HG02798 (cell line): ENCODE measurements around the gene PTPN22.

Experiments
- ATAC-seq: cut with Tn5 transposase; IDR thresholded peaks from one replicate; pipeline ENCODE4 v1.9.1; 2021; ENCODE audit warnings: mild to moderate bottlenecking; ENCODE audit not compliant: unreplicated experiment, poor library complexity

The PTPN22 gene

DNA sequence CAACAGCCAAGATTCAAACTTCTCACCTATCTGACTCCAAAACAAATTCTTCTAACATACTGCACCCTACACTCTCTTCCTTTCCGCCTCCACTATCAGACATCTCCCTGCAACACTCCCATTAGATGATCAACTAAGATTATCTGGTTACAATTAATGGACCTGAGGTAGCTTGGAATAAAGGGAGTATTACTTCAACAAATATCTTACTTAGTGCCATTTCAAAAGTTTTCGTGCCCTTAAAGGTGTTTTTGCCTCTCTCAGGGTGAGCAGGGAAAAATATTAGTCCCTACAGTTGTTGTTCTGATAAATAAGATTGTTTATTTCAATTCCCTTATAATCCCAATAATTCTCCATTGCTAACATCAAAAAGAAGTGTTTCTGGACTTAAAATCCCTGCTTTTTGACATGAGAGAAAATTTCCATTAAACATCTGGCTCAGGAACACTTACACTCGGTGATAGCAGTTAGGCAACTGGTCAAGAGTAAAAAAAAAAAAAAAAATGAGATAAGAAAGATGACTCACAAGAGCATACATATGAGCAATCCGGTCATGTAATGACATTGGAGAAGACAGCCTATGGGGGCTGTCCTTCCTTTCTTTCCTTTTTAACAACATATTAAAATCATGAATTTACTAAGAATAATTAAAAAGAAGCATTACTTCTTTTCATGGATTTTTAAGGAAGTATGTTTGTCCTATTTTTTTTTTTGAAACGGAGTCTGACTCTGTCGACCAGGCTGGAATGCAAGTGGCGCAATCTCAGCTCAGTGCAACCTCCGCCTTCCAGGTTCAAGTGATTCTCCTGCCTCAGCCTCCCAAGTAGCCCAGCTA, 66.9 kb downstream of the PTPN22 start:
- no peak for ATAC-seq

DNA sequence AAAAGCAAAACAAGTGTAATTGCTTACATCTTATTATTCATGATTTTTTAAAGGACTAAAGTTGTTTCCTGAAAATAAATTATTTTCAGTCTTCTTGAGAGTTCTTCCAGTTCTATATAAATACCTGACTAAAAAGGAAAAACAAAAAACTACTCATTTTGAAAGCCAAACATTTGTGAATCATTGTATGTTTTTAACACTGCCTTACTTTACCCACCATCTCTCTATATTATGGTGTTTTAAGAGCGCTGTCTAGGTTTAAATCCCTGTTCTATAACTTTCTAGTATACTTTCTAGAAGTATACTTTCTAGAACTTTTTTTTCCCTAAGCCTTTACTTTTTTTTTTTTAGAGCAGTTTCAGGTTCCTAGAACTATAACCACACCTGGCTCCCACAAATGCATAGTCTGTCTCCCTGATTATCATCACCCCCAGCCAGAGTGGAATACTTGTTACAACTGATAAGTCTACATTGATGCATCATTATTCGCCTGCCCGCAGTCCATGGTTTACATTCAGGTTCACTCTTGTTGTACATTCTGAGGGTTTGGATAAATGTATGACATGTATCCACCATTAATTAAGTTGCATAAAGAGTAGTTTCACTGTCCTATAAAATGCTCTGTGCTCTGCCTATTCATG, 69.0 kb downstream of the PTPN22 start:
- ATAC-seq, result no peak

DNA sequence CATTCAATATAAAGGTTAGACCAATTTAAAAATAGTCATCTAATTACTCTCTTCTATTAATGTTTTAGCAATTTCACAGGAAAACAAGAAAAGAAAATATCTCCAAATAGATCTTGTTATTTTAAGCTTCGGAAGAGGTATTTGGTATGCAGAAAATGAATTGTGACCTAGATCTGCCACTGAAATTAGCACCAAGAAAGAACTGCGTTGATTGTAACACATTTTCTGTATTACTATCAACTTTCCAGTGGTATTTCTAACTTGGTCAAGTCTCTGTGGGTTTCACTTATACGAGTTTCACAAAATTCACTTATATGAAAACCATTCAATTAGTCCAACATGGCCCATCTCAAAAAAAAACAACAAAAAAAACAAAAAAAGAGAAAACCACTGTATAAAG, 71.0 kb downstream of the PTPN22 start:
- ATAC-seq, result no peak

DNA sequence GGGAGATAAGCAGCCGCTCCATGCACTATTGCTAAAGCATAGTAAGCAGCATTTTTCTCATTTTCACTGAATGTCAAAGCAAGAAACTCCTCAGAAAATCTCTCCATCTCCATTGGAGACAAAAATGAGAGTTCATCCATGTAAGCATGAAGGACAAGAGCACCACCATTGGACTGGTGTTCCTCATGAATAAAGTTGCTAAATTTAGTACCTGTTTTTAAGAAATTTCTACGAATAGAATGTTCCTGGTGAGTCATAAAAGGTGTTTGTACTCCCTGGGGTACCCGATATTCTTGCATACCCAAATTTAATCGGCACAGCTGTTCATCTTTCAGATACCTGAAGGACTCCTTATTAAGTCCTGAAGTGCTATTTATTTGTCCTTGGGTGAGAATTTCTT, 74.0 kb downstream of the PTPN22 start:
- ATAC-seq, result no peak

DNA sequence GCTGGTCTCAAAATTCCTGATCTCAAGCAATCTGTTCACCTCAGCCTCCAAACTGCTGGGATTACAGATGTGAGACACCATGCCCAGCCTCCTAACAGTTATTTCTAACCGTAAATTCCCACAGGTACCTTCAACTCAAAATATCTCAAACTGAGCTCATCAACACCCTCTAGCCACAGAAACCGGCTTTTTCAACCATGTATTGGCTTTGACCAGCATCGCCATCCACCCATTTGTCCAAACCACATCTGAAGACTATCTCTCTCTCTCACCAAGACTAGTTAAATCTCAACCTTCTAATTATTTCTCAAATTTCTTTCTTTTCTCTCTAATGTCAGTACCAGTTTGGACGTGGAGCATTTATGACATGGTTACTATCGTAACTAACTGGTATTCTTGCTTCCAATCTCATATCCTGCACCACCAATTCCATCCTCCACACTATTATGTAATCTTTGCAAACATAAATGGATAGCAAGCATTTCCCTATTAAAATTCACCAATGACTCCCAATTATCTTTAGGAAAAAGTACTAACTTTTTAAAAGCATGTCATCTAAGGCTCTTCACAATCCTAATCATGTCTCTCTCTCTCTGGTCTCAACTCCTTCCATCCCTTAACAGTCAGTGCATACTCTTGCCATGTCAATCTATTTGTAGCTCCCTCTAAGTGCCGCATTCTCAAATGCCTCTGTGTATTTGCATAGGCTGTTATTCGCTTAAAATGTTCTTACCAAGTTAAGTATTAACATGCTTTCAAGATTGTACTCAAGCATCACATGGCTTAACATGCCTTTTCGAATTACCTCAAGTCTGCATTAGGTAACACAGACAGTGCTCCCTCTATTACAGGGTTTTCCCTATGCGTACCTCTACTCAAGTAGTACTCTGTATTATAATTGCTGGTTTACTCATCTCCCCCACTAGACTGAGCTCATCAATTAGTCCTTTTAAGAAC, 77.4 kb downstream of the PTPN22 start:
- ATAC-seq, result peak; percentile 82

DNA sequence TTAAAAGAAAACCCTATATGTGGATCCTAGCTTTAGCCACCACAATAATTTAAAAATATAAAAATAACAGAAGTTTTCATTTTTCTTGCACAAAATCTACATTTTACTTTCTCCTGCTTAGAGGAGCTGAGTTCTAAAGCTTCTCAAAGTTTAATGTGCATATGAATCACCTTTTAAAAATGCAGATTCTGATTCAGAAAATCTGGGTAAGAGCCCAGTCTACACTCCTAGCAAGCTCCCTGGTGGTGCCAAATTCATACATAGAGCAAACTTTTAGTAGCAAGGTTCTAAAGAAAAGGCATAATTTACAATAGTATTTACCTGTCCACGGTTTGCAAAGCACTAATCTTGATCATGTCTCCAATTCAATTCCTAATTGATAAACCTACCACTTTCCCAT, 78.5 kb downstream of the PTPN22 start:
- ATAC-seq, result no peak

DNA sequence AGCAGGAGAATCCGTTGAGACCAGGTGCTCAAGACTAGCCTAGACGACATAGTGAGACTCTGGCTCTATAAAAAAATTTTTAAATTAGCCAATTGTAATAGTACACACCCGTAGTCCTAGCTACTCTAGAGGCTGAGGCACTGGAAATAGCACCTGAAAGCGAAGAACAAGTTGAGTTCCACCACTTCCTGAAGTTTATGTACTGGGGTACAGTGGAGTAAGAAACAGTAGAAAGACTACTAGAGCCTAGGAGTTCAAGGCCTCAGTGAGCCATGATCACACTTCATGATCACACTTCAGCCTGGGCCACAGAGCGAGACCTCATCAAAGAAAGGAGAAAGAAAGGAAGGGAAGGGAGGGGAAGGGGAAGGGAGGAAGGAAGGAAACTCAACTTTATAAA, 79.0 kb downstream of the PTPN22 start:
- ATAC-seq, result no peak

DNA sequence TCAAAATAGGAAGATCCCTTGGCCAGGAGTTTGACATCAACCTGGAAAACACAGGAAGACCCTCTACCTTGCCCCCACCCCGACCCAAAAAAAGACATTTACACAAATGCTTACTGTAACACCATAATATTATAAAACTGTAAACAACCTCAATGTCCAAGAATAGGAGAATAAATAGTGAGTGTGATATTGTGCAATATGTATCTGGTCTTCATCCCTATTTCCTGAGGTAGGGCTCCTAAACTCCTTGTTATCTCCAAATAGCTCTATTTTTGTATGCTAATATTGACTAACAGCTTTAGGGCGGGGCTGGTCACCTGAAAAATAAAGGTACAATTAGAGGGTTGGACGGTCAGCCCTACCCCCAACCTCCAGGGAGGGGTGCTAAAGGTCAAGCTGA, 82.7 kb downstream of the PTPN22 start:
- no peak for ATAC-seq

DNA sequence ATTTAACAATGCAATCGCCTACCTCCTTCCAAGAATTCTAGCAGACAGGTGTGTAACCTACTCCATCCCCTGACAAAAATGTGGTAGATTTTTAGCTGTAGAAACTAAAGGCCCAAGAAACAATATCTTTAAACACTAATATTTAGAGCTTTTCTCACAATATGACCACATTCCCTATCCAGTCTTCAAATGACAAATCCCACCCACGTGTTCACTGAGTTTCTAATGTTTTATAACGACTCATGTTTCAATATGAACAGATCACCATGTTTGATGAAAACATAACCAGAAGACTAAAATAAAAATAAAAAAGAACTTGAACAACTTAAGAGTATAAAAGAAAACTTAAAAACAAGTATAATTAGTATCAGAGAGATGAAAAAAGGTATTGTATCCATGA, 83.8 kb downstream of the PTPN22 start:
- no peak for ATAC-seq

DNA sequence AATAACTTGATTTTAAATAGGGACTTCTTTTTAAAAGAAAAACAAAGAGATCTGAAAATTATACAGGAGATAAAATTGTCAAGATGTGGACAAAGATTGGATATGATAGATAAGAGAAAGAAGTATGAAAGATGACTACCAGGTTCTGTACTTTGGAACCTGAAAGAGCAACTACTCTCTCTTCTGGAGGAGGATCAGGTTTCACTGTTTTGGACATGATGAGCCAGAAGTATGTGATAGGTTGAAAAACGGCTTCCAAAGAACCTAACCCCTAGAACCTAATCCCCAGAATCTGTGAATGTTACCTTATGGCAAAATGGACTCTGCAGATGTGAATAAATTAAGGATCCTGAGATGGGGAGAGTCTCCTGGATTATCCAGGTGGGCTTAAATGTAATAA, 85.4 kb downstream of the PTPN22 start:
- ATAC-seq, result no peak

DNA sequence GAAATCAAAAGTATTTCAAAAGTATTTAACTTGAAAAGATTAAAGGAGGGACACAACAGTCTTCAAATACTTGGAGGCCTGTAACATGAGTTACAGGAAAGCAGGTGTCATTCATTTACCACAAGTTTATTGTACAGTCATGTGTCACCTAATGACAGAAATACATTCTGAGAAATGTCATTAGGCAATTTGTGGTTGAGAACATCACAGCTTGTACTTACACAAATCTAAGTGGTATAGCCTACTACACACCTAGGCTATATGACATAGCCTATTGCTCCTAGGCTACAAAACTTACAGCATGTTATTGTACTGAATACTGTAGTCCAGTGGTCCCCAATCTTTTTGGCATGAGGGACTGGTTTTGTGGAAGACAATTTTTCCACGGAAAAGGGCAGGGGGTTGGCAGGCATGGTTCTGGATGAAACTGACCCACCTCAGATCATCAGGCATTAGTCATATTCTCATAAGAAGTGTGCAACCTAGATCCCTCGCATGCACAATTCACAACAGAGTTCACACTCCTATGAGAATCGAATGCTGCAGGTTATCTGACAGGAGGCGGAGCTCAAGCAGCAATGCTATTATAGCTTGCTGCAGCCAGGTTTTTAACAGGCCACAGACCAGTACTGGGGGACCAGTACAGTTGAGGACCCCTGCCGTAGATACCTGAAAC, 87.3 kb downstream of the PTPN22 start:
- peak; percentile 73 for ATAC-seq

DNA sequence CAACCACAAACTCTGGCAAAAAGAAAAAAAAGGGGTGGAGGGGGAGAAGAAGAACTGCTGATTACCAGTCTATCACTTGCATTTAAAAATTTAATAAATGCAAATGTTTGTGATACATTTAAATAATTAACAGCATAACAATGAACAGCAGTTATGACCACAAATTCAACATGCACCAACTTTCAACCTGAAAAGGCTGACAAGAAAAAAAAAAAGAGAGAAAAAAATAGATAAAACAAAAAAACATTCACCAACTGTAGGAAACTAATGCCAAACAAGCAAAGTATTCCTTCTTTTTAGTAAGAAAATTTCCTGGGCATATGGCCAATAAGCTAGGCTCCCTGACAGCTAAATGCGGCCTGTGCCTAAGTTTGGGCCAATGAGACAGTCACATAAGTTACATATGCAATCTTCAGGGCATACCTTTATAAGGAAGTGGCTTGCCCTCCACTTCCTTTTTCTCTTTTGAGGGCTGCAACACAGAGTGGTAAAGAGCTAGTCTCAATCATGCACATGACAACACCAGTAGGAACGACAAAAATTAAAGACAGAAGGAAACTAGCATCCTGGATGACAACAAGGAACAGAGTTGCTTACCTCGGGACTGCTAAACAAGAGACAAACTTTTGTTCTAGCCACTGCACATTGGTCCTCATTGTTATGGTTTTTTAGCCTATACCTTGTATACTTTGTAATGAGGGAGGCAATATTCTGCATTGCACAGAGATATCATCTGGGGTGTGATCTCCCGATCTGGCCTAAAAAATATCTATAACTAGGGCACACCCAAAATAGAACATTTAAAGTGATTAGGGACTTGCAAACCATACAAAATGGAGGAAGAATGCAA, 88.0 kb downstream of the PTPN22 start:
- ATAC-seq, result peak; percentile 81

DNA sequence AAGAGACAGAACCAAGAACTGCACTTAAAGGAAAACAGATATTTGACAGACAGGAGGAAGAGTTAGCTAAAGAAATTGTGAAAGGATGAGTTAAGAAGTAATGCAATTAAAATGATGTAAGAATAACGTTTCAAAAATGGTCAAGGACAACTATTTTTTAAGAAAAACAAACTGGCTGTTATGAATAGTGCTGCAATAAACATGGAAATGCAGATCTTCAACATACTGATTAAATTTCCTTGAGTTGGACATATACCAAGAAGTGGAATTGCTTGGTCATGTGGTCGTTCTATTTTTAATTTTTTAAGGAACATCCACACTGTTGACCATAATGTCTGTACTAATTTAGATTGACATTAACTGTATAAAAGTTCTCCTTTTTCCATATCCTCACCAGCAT, 89.1 kb downstream of the PTPN22 start:
- no peak for ATAC-seq

DNA sequence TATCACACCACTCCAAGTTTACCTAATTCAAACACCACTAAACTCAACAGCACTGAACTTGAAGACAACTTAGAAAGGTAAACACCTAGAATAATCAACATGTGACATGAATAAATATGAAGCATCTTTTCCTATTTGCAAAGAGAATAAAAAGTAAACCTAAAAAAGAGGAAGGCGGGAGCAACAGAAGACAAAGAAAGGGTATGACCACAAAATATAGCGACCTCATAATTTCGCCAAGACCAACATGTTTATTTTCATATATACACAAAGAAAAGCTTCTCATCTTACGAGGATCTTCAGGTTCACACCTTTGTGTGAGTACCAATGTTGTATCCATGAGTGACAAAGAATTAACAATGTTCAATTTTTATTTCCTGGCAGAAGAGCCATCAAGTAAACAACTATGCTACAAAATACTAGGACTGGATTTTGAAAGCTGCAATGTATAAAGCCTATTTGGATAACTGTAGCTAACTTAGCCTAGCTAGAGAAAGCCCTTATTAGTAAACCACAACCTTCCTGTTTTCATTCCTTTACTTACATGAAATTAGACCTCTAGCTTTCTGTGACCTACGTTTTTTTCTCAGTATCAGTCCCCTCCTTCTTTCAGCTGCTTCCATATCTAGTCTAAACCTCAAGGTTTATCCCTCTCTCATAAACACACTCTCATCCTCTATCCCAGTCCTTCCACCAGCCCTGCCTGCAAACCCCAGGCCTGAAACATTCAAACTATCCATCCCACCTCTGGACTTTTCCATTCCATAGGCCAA, 91.0 kb downstream of the PTPN22 start:
- ATAC-seq, result peak; percentile 49

DNA sequence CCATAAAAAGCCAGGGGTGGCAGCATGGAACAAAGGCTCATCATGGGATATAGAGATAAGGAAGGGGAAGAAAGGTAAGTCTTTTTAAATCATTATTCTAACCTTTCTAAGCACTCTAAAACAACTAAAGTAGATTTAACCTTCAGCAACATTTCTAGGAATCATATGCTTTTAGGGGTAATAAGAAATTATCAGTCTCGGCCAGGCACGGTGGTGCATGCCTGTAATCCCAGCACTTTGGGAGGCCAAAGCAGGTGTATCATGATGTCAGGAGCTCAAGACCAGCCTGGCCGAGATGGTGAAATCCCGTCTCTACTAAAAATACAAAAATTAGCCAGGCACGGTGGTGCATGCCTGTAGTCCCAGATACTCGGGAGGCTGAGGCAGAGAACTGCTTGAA, 92.0 kb downstream of the PTPN22 start:
- ATAC-seq, result no peak

DNA sequence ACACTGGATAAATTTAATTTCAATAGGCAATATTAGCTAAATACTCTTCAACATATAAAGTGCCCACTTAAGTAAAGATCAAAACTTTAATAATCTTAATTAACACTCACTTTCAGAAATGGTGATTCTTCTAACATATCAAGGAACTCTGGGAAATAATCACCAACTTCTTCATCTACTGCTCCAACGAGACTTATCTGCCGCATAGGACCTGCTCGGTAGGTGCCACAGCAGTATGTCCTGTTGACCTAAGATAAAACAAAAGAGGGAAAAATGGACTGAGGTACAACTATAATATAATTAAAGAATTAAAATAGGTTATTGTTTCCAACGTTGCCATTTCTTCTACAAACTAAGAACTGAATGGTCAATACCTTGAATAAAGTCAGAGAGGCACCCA, 94.0 kb downstream of the PTPN22 start:
- no peak for ATAC-seq

DNA sequence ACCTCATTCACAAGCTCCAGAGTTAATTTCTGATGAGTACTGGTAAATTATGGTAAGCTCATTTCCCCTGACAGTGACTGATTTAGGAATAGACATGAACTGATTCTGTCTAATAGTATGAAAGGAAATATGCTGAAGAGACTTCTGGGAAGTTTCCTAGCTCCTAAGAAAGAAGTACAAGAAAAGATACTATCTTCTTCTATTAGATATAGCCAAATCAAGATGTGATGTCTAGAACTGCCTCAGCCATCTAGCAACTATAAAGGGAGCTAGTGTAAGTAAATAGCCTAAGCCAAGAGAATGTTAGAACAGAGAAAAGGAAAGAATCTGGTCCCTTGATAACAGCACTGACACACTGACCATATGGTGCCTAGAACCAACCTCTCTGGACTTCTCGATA, 101.5 kb downstream of the PTPN22 start:
- ATAC-seq, result no peak

DNA sequence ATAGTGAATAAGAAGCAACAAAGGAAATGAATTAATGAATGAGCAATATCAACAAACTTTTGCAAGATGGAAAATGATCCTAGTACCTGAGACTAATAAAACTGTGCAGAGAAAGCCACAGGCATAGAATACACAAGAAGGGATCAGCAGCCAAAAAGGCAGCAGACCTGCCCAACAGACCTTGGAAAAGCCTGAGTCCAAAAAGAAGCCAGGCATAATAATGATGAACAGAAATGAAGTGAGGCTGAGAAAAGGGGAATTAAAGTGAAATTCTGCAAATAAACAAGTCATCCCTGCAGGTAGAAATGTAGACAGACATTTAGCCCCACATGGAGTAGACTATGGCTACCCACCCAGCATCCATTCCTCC, 101.9 kb downstream of the PTPN22 start:
- no peak for ATAC-seq
